MCF 10A (cell line): ENCODE measurements around the gene SEMA6B. TPM values are rescaled to one million over a fixed set of nuclear protein-coding genes. Genes with fewer than 3 reads are reported as not detected.

Experiments
- BruUV-seq: library from RNA; stranded (reverse); fragments of 400-500 nt; replicated peaks from 2 replicates; lab custom pipeline; 2021; lab: Mats Ljungman, UMichigan
- CTCF ChIA-PET: fragments of 300-600 bp; sonication (Branson Sonifier 250); formaldehyde crosslinking; extraction: SDS; loops from one replicate; lab custom pipeline; 2021; ENCODE audit warnings: antibody characterized with exemption, inconsistent platforms; lab: Yijun Ruan, JAX
- POLR2A ChIA-PET: fragments of 300-600, 350-650 bp; sonication (Branson Sonifier 250); formaldehyde crosslinking; extraction: SDS; loops from one replicate; lab custom pipeline; 2020; ENCODE audit warnings: antibody characterized with exemption, inconsistent platforms; lab: Yijun Ruan, JAX
- DNase-seq: peaks from one replicate; pipeline ENCODE4 v3.0.0-alpha.2; 2018; ENCODE audit not compliant: unreplicated experiment
- H3K27ac Mint-ChIP-seq: one replicate; pipeline ENCODE4 v1.8.0; 2022; ENCODE audit warnings: mild to moderate bottlenecking, low read depth, mixed read lengths; ENCODE audit not compliant: unreplicated experiment
- H3K27me3 Mint-ChIP-seq: one replicate; pipeline ENCODE4 v1.8.0; 2022; ENCODE audit warnings: mixed read lengths; ENCODE audit not compliant: insufficient read depth, unreplicated experiment
- H3K36me3 Mint-ChIP-seq: one replicate; pipeline ENCODE4 v1.8.0; 2022; ENCODE audit warnings: mild to moderate bottlenecking, moderate library complexity, mixed read lengths; ENCODE audit not compliant: insufficient read depth, unreplicated experiment
- H3K4me1 Mint-ChIP-seq: one replicate; pipeline ENCODE4 v1.8.0; 2022; ENCODE audit warnings: mixed read lengths; ENCODE audit not compliant: insufficient read depth, unreplicated experiment
- H3K4me3 Mint-ChIP-seq: one replicate; pipeline ENCODE4 v1.8.0; 2022; ENCODE audit warnings: mild to moderate bottlenecking, moderate library complexity, mixed read lengths; ENCODE audit not compliant: unreplicated experiment
- H3K9me3 Mint-ChIP-seq: one replicate; pipeline ENCODE4 v1.8.0; 2022; ENCODE audit warnings: mixed read lengths; ENCODE audit not compliant: unreplicated experiment
- CTCF ChIP-seq: fragments of 200-600 bp; IDR thresholded peaks from one replicate; pipeline ENCODE4 v1.8.0; 2022; ENCODE audit warnings: antibody characterized with exemption, mild to moderate bottlenecking; ENCODE audit not compliant: unreplicated experiment
- intact Hi-C: fragments of 100-400 bp; cut with micrococcal nuclease; formaldehyde crosslinking; loops from 2 replicates; pipeline ENCODE4 v1.14.1; 2022
- total RNA-seq: library from RNA; stranded (reverse); gene quantifications from 2 replicates; pipeline ENCODE4 v1.2.3, GENCODE V29; 2022

SEMA6B gene
- total RNA-seq, 1 experiment from 2014 or later = 0.54 TPM

GRCh38 chr19:4533835-4534424 is 25.6 kb downstream of the SEMA6B start:
- no TSS peak for BruUV-seq
- Mint-ChIP-seq H3K27ac (no peak overlapping the region), H3K4me3 (no peak overlapping the region), H3K4me1 (no peaks in the 10 kb centered on the region), H3K27me3 (peaks cover 12% of the 10 kb centered on the region), H3K36me3 (no peaks in the 10 kb centered on the region), H3K9me3 (no peaks in the 10 kb centered on the region)
- no peak for TF ChIP-seq CTCF
- POLR2A ChIA-PET = interaction anchor here (0.7 to 0.9 kb wide), 2 partner anchors 12 to 1334 kb away, joined by 3 read pairs; no protein-coding TSS in a partner anchor
- intact Hi-C loops = no loop called here
- CTCF ChIA-PET = interaction anchor here (0.5 to 3.8 kb wide), 6 partner anchors 9 to 100 kb away, joined by 3 to 51 read pairs (median 3); no protein-coding TSS in a partner anchor
- DNase-seq = no peak

GRCh38 chr19:4533334-4533733 is 26.1 kb downstream of the SEMA6B start:
- Mint-ChIP-seq H3K27me3 (peaks cover 12% of the 10 kb centered on the region), H3K27ac (no peak overlapping the region)
- POLR2A ChIA-PET = no interaction called here

GRCh38 chr19:4531562-4532165 is 27.8 kb downstream of the SEMA6B start:
- Mint-ChIP-seq H3K9me3 (no peaks in the 10 kb centered on the region), H3K27ac (no peak overlapping the region), H3K27me3 (peaks cover 12% of the 10 kb centered on the region), H3K4me3 (no peak overlapping the region), H3K36me3 (no peaks in the 10 kb centered on the region), H3K4me1 (no peaks in the 10 kb centered on the region)
- no peak for DNase-seq
- CTCF ChIA-PET = interaction anchor here (1.1 kb wide), 1 partner anchor 8 kb away, joined by 5 read pairs; no protein-coding TSS in a partner anchor
- intact Hi-C loops = no loop called here
- POLR2A ChIA-PET = interaction anchor here (0.7 kb wide), 1 partner anchor 78 kb away, joined by 4 read pairs; no protein-coding TSS in a partner anchor
- no TSS peak for BruUV-seq
- TF ChIP-seq CTCF = no peak

More at GRCh38 chr19:4533334-4533733, 26.1 kb downstream of the SEMA6B start:
- Mint-ChIP-seq H3K9me3 (no peaks in the 10 kb centered on the region), H3K4me3 (no peak overlapping the region), H3K36me3 (no peaks in the 10 kb centered on the region), H3K4me1 (no peaks in the 10 kb centered on the region)
- intact Hi-C loops = no loop called here
- CTCF ChIA-PET = interaction anchor here (0.6 to 1.1 kb wide), 3 partner anchors 8 to 542 kb away, joined by 3 read pairs; no protein-coding TSS in a partner anchor
- no peak for DNase-seq
- BruUV-seq = no TSS peak
- TF ChIP-seq CTCF = no peak

- peaks cover 12% of the 10 kb centered on the region for H3K27me3 Mint-ChIP-seq
- TF ChIP-seq CTCF = no peak
- ChIA-PET CTCF (interaction anchor here (0.7 kb wide), 1 partner anchor 258 kb away, joined by 3 read pairs; no protein-coding TSS in a partner anchor), POLR2A (no interaction called here)
- H3K27ac Mint-ChIP-seq = no peak overlapping the region
- no peak for DNase-seq
- H3K4me1 Mint-ChIP-seq = no peaks in the 10 kb centered on the region
- BruUV-seq = no TSS peak
- no peaks in the 10 kb centered on the region for H3K9me3 Mint-ChIP-seq
- intact Hi-C loops = no loop called here
- no peaks in the 10 kb centered on the region for H3K36me3 Mint-ChIP-seq
- H3K4me3 Mint-ChIP-seq = no peak overlapping the region
Measured at GRCh38 chr19:4529924-4530522, 29.5 kb downstream of the SEMA6B start.
